Measurements from ENCODE around the gene EXTL2.
A peak's percentile ranks its signal among the peaks of the same experiment; 100 is the strongest.

- TF ChIP-seq CTCF (conservative IDR thresholded peaks at IDR 0.05) (no peak), ZFX (IDR thresholded peaks at IDR 0.05) (0 out of 2 replicates have a peak, but pooled peaks have one; percentile 7)
Measured at GRCh38 chr1:100896481-100896982, 1.9 kb upstream of the EXTL2 start.

Measured in C4-2B (cell line).